ENCODE data around the gene DDX6. TPM values are rescaled to one million over a fixed set of nuclear protein-coding genes. Genes with fewer than 3 reads are reported as not detected.

DDX6 gene
- total and polyA plus RNA-seq, 9 of the 15 experiments (the other 6 are each of a cell fraction or from before 2014, with no cell fraction given): 10.0 to 102 (median 58.2) TPM

GRCh38 chr11:118703563-118704106, 87.3 kb downstream of the DDX6 start (continued):
- TF ChIP-seq NFIC (IDR thresholded peaks at IDR 0.05): peak; percentile 79
- no peak for TF ChIP-seq CCNT2 (IDR thresholded peaks at IDR 0.05; ENCODE audit: borderline replicate concordance, extremely low read depth, insufficient read length, low read depth, low read length)
- TF ChIP-seq ZBTB26 (CRISPR knock-in tag; IDR thresholded peaks at IDR 0.05): no peak
- no peak for TF ChIP-seq CTCF (IDR thresholded peaks at IDR 0.05 in 2 of 3, conservative IDR thresholded peaks at IDR 0.05 in 1 of 3; ENCODE audit: insufficient read depth in 2 of 3, low read depth in 1 of 3, low read length in 3 of 3)
- no peak for TF ChIP-seq NCOA2 (IDR thresholded peaks at IDR 0.05; ENCODE audit: partially characterized antibody in 2 of 2)
- no peak for TF ChIP-seq ZNF407 (IDR thresholded peaks at IDR 0.05; ENCODE audit: low read depth)
- no peak for TF ChIP-seq CEBPB (tag; IDR thresholded peaks at IDR 0.05)
- no peak for TF ChIP-seq TGIF2 (CRISPR knock-in tag; IDR thresholded peaks at IDR 0.05)
- no peak for TF ChIP-seq CREM (IDR thresholded peaks at IDR 0.05; ENCODE audit: low read depth)

Data from K562 (cell line).